CD14-positive monocyte (primary cell): ENCODE results near the gene RPGRIP1. TPM values are rescaled to one million over a fixed set of nuclear protein-coding genes. Genes with fewer than 3 reads are reported as not detected.

Experiments
- DNase-seq, 3 donors: peaks; one replicate each; pipeline ENCODE4 v3.0.0-alpha.2; 2011 to 2022
- H2AFZ ChIP-seq: 2 replicates; pipeline ENCODE4 v1.6.0; 2012; ENCODE audit warnings: mild to moderate bottlenecking, low read depth, low read length, inconsistent platforms; ENCODE audit not compliant: insufficient read depth, poor library complexity, severe bottlenecking
- H3K27ac ChIP-seq, 2 donors: 1 replicate in 1 of 2; 2 replicates in 1 of 2; pipeline ENCODE4 v1.5.1; 2012 to 2013; ENCODE audit warnings: low read length in 2 of 2, control low read depth in 1 of 2, inconsistent platforms in 1 of 2, low read depth in 1 of 2, mild to moderate bottlenecking in 1 of 2
- H3K27me3 ChIP-seq, 2 donors: one replicate each; pipeline versions ENCODE4 v1.6.0 to v1.6.1; 2011 to 2013; ENCODE audit warnings: low read length in 2 of 2; ENCODE audit not compliant: control insufficient read depth in 2 of 2, insufficient read depth in 2 of 2
- H3K36me3 ChIP-seq, 2 donors: replicated peaks in 1 of 2; 1 replicate in 1 of 2; 2 replicates in 1 of 2; pipeline versions ENCODE4 v1.5.1 to v1.6.1; 2012 to 2013; ENCODE audit warnings: low read length in 2 of 2, control low read depth in 1 of 2, inconsistent platforms in 1 of 2, mild to moderate bottlenecking in 1 of 2; ENCODE audit not compliant: insufficient read depth in 2 of 2, control insufficient read depth in 1 of 2
- H3K4me1 ChIP-seq, 2 donors: 1 replicate in 1 of 2; 2 replicates in 1 of 2; pipeline versions ENCODE4 v1.5.1 to v1.6.1; 2012 to 2013; ENCODE audit warnings: low read length in 2 of 2, control low read depth in 1 of 2, inconsistent platforms in 1 of 2, mild to moderate bottlenecking in 1 of 2, moderate library complexity in 1 of 2; ENCODE audit not compliant: insufficient read depth in 2 of 2, control insufficient read depth in 1 of 2
- H3K4me2 ChIP-seq: replicated peaks from 2 replicates; pipeline ENCODE3; 2012; ENCODE audit warnings: low read length, moderate library complexity, mild to moderate bottlenecking; ENCODE audit not compliant: poor library complexity, severe bottlenecking; ENCODE audit errors: extremely low read depth
- H3K4me3 ChIP-seq, 3 experiments: fragments of 200-600 bp in 1 of 3; sonication (generic) in 1 of 3; replicated peaks in 1 of 3; 1 replicate in 2 of 3; 2 replicates in 1 of 3; pipeline ENCODE4 v1.5.1; 2011 to 2013; ENCODE audit warnings: low read length in 3 of 3, mild to moderate bottlenecking in 3 of 3, control low read depth in 2 of 3, low read depth in 2 of 3, inconsistent platforms in 1 of 3, moderate library complexity in 1 of 3
- H3K79me2 ChIP-seq: 2 replicates; pipeline ENCODE4 v1.6.0; 2012; ENCODE audit warnings: mild to moderate bottlenecking, control low read depth, inconsistent platforms, low read length, moderate library complexity; ENCODE audit not compliant: insufficient read depth
- H3K9ac ChIP-seq: 2 replicates; pipeline ENCODE4 v1.6.0; 2017; ENCODE audit warnings: low read length, mild to moderate bottlenecking; ENCODE audit not compliant: insufficient read depth, poor library complexity, severe bottlenecking
- H3K9me3 ChIP-seq, 2 donors: replicated peaks in 1 of 2; 1 replicate in 1 of 2; 2 replicates in 1 of 2; pipeline versions ENCODE4 v1.5.1 to v1.6.1; 2012 to 2013; ENCODE audit warnings: low read length in 2 of 2, control low read depth in 1 of 2; ENCODE audit not compliant: control insufficient read depth in 1 of 2, insufficient read depth in 1 of 2
- H4K20me1 ChIP-seq: 2 replicates; pipeline ENCODE4 v1.6.0; 2012; ENCODE audit warnings: mild to moderate bottlenecking, low read length, control low read depth, moderate library complexity; ENCODE audit not compliant: insufficient read depth
- H3K27ac Mint-ChIP-seq, 7 donors: one replicate each; pipeline ENCODE4 v1.8.0; 2020; ENCODE audit warnings: mild to moderate bottlenecking in 7 of 7, mixed read lengths in 7 of 7, moderate library complexity in 6 of 7, inconsistent platforms in 2 of 7
- H3K27me3 Mint-ChIP-seq, 3 donors: one replicate each; pipeline ENCODE4 v1.8.0; 2021 to 2022; ENCODE audit warnings: low read depth in 3 of 3, mild to moderate bottlenecking in 3 of 3, mixed read lengths in 3 of 3, moderate library complexity in 3 of 3, inconsistent platforms in 1 of 3
- H3K36me3 Mint-ChIP-seq, 2 donors: one replicate each; pipeline ENCODE4 v1.8.0; 2020; ENCODE audit warnings: mixed read lengths in 2 of 2, inconsistent platforms in 1 of 2, mild to moderate bottlenecking in 1 of 2
- H3K4me1 Mint-ChIP-seq: one replicate; pipeline ENCODE4 v1.8.0; 2020; ENCODE audit warnings: mild to moderate bottlenecking, mixed read lengths
- H3K4me3 Mint-ChIP-seq, 2 donors: one replicate each; pipeline ENCODE4 v1.8.0; 2020; ENCODE audit warnings: mild to moderate bottlenecking in 2 of 2, mixed read lengths in 2 of 2, moderate library complexity in 1 of 2
- H3K9me3 Mint-ChIP-seq, 7 donors: one replicate each; pipeline ENCODE4 v1.8.0; 2020 to 2022; ENCODE audit warnings: mixed read lengths in 7 of 7, mild to moderate bottlenecking in 6 of 7, moderate library complexity in 6 of 7, inconsistent platforms in 2 of 7
- CTCF ChIP-seq: fragments of 200-600 bp; IDR thresholded peaks from one replicate; pipeline ENCODE4 v1.8.0; 2022; ENCODE audit warnings: antibody characterized with exemption, mild to moderate bottlenecking
- WGBS: methylation state at CpG from one replicate; pipeline ENCODE4 v1.1.5; 2013; ENCODE audit warnings: missing lambda C conversion rate; ENCODE audit not compliant: insufficient coverage; 5-methylcytosine and 5-hydroxymethylcytosine counted together
- intact Hi-C, 2 donors: fragments of 100-400 bp; cut with micrococcal nuclease; formaldehyde crosslinking; loops; one replicate each; pipeline versions ENCODE4 v1.15.0 to v1.15.1; 2023
- polyA plus RNA-seq, 3 donors: library from polyadenylated mRNA; depleted of rRNA in 1 of 3; unstranded in 2 of 3; stranded (reverse) in 1 of 3; fragments of 300-500 nt in 2 of 3; fragments of >200 nt in 1 of 3; fragmentation: Illumina TruSeq in 2 of 3; gene quantifications; 1 replicate in 2 of 3; 2 replicates in 1 of 3; pipeline ENCODE4 v1.2.3, GENCODE V29; 2012 to 2021

The RPGRIP1 gene
- polyA plus RNA-seq, 3 donors = 4.7 to 10.4 (median 7.4) TPM

GRCh38 chr14:21258005-21258888 is 21.6 kb upstream of the RPGRIP1 start:
- Mint-ChIP-seq H3K4me1 (peaks cover 49% of the 10 kb centered on the region), H3K36me3 (peaks cover 59 to 96% of the 10 kb centered on the region in 2 donors), H3K4me3 (no peak overlapping the region), H3K27me3 (no peaks in the 10 kb centered on the region), H3K27ac (peak overlapping the region; percentile 19 to 90 (median 54)), H3K9me3 (no peaks in the 10 kb centered on the region)
- Histone ChIP-seq H3K79me2 (peaks cover 100% of the 10 kb centered on the region), H3K9ac (no peak overlapping the region), H3K27me3 (no peaks in the 10 kb centered on the region), H3K36me3 (peaks cover 74 to 92% of the 10 kb centered on the region in 2 donors), H3K27ac (peak overlapping the region; percentile 21 to 25), H4K20me1 (peaks cover 100% of the 10 kb centered on the region), H3K4me1 (peaks cover 15 to 28% of the 10 kb centered on the region in 2 donors), H2AFZ (no peak overlapping the region), H3K4me3 (no peak overlapping the region), H3K4me2 (no peak overlapping the region), H3K9me3 (no peaks in the 10 kb centered on the region)
- no peak for DNase-seq
- intact Hi-C loops = no loop called here
- TF ChIP-seq CTCF = no peak
- no CpG with 5 or more reads among the region's 10 CpGs for WGBS

DNA sequence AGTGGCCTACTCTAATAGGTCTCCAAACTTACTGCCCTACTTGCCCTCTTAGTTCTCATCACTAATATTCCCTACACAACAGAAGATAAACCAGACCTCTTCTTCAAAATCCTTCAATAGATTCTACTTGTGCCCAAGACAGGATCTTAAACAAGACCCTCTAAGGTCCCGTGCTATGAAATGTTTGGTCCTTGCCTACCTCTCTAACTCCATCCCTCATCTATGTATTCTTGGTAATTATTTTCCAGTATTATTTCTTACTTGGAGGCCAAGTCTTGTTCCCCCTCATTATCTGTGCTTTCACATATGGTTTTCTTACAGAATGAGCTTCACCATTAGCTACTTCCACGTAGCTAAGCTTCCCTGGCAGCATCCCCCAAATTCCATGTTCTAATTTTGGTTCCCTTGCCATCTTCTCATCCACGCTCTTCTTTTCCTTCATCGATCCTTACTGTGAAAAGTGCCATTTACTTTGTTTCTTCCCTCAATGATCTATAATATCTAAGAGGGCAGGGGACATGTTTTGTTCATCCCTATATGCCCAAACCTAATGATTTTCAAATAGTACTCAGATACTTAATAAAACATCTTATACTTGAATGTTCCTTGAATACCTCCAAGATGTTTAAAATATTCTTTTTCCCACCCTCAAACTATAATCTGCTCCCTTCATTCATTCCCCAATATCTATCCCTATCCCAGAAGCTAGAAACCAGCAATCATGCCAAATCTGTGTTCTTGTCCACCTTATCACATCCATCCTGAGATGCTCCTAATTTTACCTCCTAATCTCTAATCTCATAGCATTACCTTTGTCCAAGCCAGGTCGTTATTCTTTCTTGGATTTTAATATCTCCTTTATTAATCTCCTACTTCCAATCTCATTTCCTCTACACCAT is 20.7 kb upstream of the RPGRIP1 start:
- Mint-ChIP-seq H3K27ac (peak overlapping the region; percentile 4 to 68 (median 19)), H3K4me3 (no peak overlapping the region), H3K4me1 (peaks cover 58% of the 10 kb centered on the region), H3K9me3 (no peaks in the 10 kb centered on the region), H3K36me3 (peaks cover 63 to 97% of the 10 kb centered on the region in 2 donors), H3K27me3 (no peaks in the 10 kb centered on the region)
- H3K27ac ChIP-seq = peak overlapping the region in 1 of 2 donors; percentile 21
- H3K4me3 ChIP-seq = no peak overlapping the region
- no peaks in the 10 kb centered on the region for H3K27me3 ChIP-seq
- H4K20me1 ChIP-seq = peaks cover 100% of the 10 kb centered on the region
- no peak overlapping the region for H3K4me2 ChIP-seq
- H3K9ac ChIP-seq = no peak overlapping the region
- H3K36me3 ChIP-seq = peaks cover 74 to 92% of the 10 kb centered on the region in 2 donors
- intact Hi-C loops = no loop called here
- peaks cover 100% of the 10 kb centered on the region for H3K79me2 ChIP-seq
- DNase-seq = no peak
- 89% methylated on average over 1 of the region's 5 CpGs for WGBS
- no peak for TF ChIP-seq CTCF
- no peak overlapping the region for H2AFZ ChIP-seq
- no peaks in the 10 kb centered on the region for H3K9me3 ChIP-seq
- H3K4me1 ChIP-seq = peaks cover 24 to 37% of the 10 kb centered on the region in 2 donors
